Activated CD4-positive, alpha-beta T cell treated with anti-CD3 and anti-CD28 coated beads, Interleukin-2, amount 50 U/mL, for 48 hours (primary cell): ENCODE results near the gene KIF1A.

Experiments
- DNase-seq, 2 experiments: peaks; one replicate each; pipeline ENCODE4 v3.0.0-alpha.2; 2020

Gene KIF1A

GRCh38 chr2:240732911-240733622, 87.0 kb downstream of the KIF1A start:
- DNase-seq = no peak

- DNase-seq = no peak
These were observed 87.8 kb downstream of the KIF1A start for GRCh38 chr2:240732184-240732583.

GRCh38 chr2:240731178-240731545, 88.9 kb downstream of the KIF1A start:
- DNase-seq = no peak

GRCh38 chr2:240730501-240731177, 89.4 kb downstream of the KIF1A start:
- no peak for DNase-seq

DNA sequence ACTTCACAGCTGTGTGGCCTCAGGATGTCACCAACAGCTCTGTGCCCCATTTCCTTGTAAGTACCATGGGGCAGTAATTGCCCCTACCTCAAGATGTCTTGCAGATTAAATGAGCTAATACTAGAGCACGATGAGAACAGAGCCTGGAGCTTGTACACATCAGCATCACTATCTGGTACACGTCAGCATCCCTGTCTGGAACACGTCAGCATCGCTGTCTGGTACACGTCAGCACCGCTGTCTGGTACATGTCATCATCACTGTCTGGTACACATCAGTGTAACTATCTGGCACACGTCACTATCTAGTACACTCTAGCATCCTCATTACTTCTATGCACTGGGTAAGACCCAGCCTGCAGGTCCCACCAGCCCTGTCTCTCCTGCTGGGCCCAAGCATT, 91.2 kb downstream of the KIF1A start:
- DNase-seq = no peak

GRCh38 chr2:240728361-240728760, 91.7 kb downstream of the KIF1A start:
- DNase-seq = no peak

- no peak for DNase-seq
These were observed 92.1 kb downstream of the KIF1A start for GRCh38 chr2:240727913-240728312.

DNA sequence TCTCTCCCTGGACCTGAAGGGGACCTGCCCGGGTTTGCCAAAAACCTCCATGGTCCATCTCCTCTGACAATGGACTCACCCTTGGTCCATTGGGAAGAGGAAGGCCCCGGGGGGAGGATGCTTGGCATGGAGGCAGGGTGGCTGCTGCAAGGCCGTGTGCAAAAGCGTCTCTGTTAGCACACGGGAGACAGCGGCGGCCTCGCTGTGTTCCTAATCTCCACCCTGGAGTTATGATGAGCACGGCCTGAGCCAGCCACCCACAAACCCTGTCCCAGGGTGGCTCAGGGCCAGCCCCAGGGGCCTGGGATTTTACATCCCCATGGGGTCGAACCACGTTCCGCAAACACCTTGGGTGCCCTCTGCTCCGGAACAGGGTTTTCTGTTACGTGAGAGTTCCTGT, 92.6 kb downstream of the KIF1A start:
- DNase-seq = no peak

DNA sequence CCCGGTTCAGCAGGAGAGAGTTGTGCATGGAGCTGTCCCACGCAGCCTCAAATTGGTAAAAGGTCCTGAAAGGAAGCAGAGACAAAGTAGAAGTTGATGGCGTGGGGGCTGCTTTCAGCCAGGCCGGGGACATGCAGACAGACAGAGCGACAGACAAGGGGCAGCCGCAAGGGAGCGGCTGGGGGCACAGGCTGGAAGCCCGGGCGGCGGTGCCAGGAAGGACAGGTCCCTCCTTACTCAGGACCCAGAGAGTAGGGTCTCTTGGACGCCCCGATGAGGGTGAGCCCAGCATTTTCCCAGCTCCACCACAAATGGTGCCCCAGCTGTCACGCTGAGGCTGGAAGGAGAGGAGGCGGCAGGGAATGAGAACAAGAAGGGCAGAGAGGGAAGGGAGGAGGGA, 93.1 kb downstream of the KIF1A start:
- DNase-seq = no peak

DNA sequence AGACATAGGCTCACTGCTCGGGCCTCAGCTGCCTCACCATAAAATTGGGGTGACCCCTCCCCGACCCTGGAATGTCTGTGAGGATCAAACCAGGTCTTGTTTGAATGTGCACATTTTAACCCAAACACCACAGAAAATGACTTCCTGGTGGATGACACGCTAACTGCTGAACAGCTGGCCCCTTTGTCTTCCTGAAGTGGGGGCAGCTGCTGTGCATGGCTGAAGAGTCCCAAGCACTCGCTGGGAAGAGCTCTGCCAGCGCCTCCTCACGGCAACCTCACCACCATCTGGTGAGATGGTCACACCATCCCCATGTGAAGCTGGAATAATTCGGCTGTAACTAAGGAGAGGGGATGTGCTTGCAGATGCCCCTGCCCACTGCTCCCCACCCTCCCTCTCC, 94.3 kb downstream of the KIF1A start:
- DNase-seq = no peak

GRCh38 chr2:240725266-240725665, 94.8 kb downstream of the KIF1A start:
- DNase-seq = no peak

DNA sequence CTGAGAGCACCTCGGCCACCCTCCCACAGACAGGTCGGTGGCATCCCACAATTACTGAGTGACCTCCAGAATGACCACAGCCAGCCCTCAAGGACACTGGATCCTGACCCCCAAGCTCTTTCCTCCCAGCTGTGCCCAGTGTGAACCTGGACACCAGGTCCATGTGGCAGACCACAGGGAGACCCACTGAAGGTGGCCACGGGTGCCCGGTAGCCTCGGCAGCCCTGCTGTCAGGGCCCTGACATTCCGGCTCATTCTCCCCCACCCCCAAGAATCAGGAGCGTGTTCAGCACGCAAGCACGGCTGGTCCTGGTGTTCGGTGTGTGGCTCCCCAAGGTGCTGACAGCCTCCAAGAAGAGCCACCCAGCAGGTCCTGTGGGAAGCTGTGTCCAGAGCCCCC, 95.6 kb downstream of the KIF1A start:
- DNase-seq = no peak

DNA sequence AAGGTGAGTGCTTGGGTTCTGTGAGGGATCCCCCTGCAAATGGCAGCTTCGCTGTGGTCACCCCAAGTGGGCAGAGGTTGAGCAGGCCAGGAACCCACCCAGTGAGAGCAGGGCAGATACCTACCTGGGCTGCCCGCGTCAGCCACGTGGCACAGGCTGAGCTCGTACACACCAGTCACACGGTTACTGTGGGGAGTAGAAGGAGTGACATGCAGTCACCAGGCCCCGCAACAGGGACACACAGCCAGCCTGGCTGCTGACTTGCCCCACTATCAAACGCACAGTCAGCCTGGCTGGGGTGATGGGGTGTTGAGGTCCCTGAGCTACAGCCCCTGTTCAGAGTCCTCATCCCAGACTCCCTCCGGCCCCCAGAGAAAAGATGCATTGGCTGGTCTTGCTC, 96.2 kb downstream of the KIF1A start:
- no peak for DNase-seq

DNA sequence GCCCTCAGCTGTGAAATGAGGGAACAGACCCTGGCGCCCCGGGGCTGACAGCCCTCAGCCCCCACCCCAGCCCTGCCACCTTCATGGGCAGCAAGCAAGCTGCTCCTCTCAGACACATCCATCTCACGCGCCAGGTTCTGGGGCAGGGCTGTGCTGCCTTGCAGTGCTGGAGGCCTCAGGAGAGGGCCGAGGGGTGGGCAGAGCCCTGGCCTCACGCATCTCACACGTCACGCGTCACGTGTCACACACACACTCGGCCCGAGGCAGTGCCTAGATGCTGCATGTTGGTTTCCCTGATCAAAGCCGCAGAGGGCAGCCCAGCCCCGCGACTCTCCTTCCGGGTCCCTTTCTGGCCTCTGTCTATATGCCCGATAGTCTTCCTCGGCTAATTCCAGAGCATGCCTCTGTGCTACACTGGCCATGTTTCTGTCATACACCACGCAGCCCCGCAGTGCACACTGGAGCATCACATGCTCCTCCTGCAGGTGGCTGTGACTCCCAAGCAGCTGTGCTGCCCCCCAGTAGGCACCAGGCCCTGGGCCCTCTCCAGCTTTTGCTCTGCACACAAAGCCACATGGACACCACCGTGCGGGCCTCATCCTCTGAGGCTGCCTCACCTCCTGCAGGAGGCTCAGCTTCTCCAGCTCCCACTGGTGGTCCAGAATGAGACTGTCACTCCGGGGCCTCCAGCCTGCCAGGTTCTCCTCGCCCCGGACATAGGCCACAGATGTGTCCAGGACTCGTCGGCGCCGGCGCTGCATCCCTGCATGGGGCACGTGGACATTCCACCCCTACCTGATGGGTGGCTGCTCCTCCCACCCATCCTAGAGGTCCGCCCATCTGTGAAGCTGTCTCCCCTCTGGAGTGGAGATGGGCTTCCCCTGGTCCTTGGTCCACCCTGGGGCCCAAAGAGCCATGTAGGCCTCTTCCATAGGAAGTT, 97.0 kb downstream of the KIF1A start:
- no peak for DNase-seq

DNA sequence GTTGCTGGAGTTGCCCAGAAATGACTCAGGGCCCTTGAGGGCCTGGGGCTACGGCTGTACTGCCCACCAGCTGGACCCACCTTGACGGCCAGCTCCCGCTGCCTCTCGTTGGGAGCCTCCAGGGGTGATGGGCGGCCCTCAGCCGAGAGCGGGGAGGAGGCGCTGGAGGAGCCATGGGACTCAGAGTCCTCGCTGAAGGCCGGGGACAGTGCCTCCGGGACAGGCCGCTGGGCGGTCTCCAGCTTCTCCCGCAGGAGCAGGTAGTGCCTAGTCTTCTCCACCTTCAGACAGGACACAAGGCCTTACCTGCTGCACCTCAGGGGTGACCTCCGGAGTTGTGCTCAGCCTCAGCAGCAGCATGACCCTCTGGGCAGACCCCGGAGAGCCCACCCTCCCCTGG, 97.6 kb downstream of the KIF1A start:
- DNase-seq = no peak

- DNase-seq = no peak
These were observed 98.3 kb downstream of the KIF1A start for GRCh38 chr2:240721596-240722180.

DNA sequence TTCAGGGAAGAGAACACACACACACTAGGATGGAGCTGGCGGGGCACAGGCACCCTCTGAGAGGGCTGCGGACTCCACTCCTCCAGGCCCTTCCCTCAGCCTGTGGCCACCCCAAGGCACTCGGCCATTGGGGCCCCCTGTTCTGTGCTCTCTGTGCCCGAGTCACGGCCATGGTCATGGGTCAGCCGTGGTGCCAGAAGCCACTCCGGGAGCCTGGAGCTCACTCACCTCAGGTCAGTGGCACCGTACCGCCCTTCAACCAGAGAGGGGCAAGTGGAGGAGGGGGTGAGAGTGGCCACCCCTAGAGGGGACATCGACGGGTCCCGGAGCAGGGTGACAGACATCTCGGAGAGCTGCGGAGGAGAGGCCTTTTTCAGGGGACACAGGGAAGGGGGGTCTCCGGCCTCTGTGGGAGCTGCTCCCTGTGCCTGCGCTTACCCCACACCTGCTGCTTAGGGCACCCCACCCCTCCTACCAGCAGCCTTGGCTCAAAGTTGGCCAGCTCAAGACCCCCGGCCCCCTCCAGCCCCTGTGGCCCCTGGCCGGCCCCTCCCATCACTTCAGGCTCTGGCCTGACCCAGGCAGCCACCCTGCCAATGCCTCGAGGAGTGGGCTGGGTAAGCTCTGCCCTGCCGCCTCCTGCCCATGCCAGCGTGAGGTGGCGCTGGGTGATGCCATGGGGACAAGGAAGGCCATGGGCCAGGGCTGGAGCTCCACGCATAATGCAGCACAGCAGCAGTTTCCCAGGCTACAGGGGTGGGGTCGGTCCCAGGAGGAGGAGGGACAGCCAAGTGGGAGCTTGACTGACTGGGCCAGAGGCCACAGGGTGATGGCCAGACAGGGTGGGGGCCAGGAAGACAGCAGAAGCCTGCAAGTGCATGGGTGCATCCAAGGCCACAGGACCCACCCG, 99.1 kb downstream of the KIF1A start:
- no peak for DNase-seq

DNA sequence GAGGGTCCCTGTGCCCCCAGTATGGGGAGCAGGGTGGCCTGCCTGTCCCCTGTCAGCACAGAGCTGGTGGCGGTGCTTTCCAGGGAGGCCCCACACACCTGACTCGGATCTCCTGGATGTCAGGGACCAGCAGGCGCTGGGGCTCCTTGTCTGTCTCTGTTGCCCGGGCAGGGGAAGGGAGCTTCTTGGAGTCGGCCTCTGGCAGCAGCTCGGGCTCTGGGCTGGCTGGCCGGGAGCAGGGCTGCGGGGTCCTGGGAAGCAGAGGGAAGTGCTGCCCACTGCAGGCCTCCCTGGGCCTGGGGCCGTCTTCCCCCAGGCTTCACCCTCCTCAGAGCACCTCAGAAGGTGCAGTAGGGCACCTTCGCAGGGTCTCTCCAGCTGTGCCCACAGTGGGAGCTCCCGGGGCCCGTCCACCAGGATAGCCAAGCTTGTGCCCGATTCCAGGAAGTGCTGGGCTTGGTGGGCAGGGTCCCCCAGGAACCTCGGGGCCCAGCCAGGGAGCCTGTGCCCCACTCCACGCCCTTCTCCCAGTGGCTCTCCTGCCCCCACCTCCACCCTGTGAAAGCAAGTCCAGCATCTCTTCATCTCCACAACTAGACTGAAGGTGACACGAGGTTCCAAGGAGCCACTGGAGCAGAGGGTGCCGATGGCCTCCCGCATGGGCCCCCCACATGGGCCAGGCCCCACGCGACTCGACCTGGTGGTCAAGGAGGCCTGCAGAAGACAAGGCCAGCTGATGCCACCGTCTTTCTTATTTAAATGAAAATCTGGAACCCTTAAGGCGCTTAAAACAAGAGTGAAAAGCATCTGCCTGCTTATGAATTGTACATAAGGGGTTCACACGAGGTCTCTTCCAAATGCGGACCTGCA, 100.1 kb downstream of the KIF1A start:
- DNase-seq = no peak

- DNase-seq = no peak
These were observed 101.0 kb downstream of the KIF1A start for GRCh38 chr2:240718896-240719490.

- no peak for DNase-seq
These were observed 102.1 kb downstream of the KIF1A start for GRCh38 chr2:240717681-240718581.
